Progenitor cell of endocrine pancreas (in vitro differentiated cells): ENCODE measurements around the gene SLC26A11. TPM values are rescaled to one million over a fixed set of nuclear protein-coding genes. Genes with fewer than 3 reads are reported as not detected.
A peak's percentile ranks its signal among the peaks of the same experiment; 100 is the strongest.
"Not testable (repeated sequence)": the region's sequence is repeated elsewhere in the genome, so short reads cannot be mapped to it uniquely, and the experiment has no call there.

Experiments
- DNase-seq: peaks from one replicate; pipeline ENCODE4 v3.0.0; 2021; ENCODE audit warnings: low spot score; ENCODE audit not compliant: unreplicated experiment
- H3K27ac Mint-ChIP-seq: 2 replicates; pipeline ENCODE4 v1.8.0; 2021; ENCODE audit warnings: mild to moderate bottlenecking, moderate library complexity, mixed read lengths
- H3K27me3 Mint-ChIP-seq: 2 replicates; pipeline ENCODE4 v1.8.0; 2021; ENCODE audit warnings: mixed read lengths
- H3K36me3 Mint-ChIP-seq: 2 replicates; pipeline ENCODE4 v1.8.0; 2022; ENCODE audit warnings: mixed read lengths; ENCODE audit not compliant: insufficient read depth
- H3K4me1 Mint-ChIP-seq: 2 replicates; pipeline ENCODE4 v1.8.0; 2021; ENCODE audit warnings: low read depth, mixed read lengths
- H3K4me3 Mint-ChIP-seq: 2 replicates; pipeline ENCODE4 v1.8.0; 2021; ENCODE audit warnings: low read depth, mild to moderate bottlenecking, moderate library complexity, mixed read lengths
- H3K9me3 Mint-ChIP-seq: 2 replicates; pipeline ENCODE4 v1.8.0; 2021; ENCODE audit warnings: low read depth, mixed read lengths
- total RNA-seq: library from RNA; stranded (reverse); gene quantifications from 2 replicates; pipeline ENCODE4 v1.2.1, GENCODE V29; 2021
- TF ChIP-seq, protein P1 (sequence below): fragments of 200-600 bp; sonication (generic); IDR thresholded peaks from one replicate; pipeline ENCODE4 v1.5.0; 2021; ENCODE audit warnings: antibody characterized with exemption, mild to moderate bottlenecking; ENCODE audit not compliant: unreplicated experiment

SLC26A11 gene
- total RNA-seq, 1 donor from 2014 or later = 40.1 TPM

DNA sequence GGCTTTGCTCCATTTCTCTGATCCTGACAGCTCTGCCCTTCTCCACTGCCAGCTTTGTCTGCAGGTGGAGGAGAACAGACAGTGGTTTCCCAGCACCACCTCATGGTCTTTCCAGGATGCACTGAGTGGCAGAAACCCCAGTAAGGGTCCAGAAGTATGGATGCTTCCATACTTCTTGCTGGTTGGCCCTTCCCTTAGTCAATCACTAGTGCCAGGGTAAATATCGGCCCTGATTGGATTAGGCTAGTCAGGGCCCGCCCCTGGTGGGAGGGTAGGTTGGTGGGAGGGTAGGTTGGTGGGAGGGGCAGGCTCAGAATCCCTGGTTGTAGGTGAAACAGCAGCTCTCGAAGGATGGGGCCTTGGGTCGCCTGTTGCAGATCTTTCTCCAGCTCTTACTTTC is 50.6 kb downstream of the SLC26A11 start:
- Mint-ChIP-seq H3K36me3 (peaks cover 10% of the 10 kb centered on the region), H3K4me1 (no peaks in the 10 kb centered on the region), H3K9me3 (no peaks in the 10 kb centered on the region), H3K27me3 (no peaks in the 10 kb centered on the region), H3K4me3 (no peak overlapping the region), H3K27ac (no peak overlapping the region)
- TF ChIP-seq, protein P1, sequence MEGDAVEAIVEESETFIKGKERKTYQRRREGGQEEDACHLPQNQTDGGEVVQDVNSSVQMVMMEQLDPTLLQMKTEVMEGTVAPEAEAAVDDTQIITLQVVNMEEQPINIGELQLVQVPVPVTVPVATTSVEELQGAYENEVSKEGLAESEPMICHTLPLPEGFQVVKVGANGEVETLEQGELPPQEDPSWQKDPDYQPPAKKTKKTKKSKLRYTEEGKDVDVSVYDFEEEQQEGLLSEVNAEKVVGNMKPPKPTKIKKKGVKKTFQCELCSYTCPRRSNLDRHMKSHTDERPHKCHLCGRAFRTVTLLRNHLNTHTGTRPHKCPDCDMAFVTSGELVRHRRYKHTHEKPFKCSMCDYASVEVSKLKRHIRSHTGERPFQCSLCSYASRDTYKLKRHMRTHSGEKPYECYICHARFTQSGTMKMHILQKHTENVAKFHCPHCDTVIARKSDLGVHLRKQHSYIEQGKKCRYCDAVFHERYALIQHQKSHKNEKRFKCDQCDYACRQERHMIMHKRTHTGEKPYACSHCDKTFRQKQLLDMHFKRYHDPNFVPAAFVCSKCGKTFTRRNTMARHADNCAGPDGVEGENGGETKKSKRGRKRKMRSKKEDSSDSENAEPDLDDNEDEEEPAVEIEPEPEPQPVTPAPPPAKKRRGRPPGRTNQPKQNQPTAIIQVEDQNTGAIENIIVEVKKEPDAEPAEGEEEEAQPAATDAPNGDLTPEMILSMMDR = no peak
- peak; percentile 39 for DNase-seq

DNA sequence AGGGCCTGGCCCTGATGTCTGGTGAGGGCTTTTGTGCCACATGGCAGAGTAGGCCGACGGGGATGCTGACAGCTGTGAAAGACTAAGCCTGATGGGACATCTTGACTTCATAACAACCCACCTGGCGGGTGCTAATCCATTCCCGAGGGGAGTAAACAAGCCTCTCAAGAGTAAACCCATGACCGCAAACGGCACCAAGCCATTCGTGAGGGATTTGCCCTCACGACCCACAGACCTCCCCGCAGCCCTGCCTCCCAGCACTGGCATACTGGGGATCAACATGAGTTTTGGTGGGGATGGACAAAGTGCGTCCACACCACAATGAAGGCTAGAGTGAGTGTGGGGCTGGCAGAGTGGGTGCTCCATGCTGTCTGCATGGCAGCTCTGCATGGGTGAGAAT is 52.1 kb downstream of the SLC26A11 start:
- Mint-ChIP-seq H3K4me3 (no peak overlapping the region), H3K9me3 (no peaks in the 10 kb centered on the region), H3K4me1 (no peaks in the 10 kb centered on the region), H3K27me3 (no peaks in the 10 kb centered on the region), H3K36me3 (peaks cover 12% of the 10 kb centered on the region), H3K27ac (no peak overlapping the region)
- no peak for DNase-seq
- TF ChIP-seq, protein P1 = no peak

DNA sequence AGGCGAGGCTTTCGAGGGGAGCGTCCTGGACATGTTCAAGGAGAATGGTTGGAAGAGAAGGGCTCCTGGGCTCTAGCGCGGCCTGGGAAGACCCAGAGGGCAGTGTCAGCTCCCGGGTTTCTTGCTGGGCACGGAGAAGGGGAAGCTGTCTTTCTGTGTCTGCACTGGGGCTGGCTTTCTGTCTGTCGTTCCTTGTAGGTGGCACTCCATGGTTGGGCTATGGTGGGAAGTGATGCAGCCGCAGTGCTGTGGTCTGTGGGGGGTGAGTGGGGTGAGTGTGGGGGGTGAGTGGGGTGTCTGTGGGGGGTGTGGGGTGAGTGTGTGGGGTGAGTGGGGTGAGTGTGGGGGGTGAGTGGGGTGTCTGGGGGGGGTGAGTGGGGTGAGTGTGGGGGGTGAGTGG is 54.1 kb downstream of the SLC26A11 start:
- no peak for DNase-seq
- Mint-ChIP-seq H3K27ac (no peak overlapping the region), H3K4me3 (no peak overlapping the region), H3K27me3 (no peaks in the 10 kb centered on the region), H3K4me1 (no peaks in the 10 kb centered on the region), H3K9me3 (no peaks in the 10 kb centered on the region), H3K36me3 (peaks cover 12% of the 10 kb centered on the region)
- TF ChIP-seq, protein P1 = no peak

DNA sequence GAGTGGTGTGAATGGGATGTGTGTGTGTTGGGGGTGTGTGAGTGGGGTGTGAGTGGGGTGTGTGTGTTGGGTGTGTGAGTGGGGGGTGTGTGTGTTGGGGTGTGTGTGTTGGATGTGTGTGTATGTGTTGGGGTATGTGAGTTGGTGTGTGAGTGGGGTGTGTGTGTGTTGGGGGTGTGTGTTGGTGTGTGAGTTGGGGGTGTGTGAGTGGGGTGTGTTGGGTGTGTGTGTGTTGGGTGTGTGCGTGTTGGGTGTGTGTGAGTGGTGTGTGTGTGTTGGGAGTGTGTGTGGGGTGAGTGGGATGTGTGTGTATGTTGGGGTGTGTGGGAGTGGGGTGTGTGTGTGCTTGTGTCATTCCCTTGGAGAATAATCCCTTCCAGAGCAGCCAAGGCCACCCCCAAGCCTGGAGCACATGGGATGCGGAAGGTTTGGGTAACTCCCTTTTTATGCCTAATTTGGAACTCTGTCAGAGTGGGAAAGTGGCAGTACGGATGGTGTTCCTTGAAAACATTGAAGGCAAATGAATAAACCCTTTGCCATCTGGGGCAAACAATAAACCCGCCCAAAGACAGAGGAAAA is 54.7 kb downstream of the SLC26A11 start:
- DNase-seq = no peak
- Mint-ChIP-seq H3K27me3 (no peaks in the 10 kb centered on the region), H3K4me3 (no peak overlapping the region), H3K36me3 (peaks cover 12% of the 10 kb centered on the region), H3K27ac (no peak overlapping the region), H3K9me3 (no peaks in the 10 kb centered on the region), H3K4me1 (no peaks in the 10 kb centered on the region)
- TF ChIP-seq, protein P1 = no peak

DNA sequence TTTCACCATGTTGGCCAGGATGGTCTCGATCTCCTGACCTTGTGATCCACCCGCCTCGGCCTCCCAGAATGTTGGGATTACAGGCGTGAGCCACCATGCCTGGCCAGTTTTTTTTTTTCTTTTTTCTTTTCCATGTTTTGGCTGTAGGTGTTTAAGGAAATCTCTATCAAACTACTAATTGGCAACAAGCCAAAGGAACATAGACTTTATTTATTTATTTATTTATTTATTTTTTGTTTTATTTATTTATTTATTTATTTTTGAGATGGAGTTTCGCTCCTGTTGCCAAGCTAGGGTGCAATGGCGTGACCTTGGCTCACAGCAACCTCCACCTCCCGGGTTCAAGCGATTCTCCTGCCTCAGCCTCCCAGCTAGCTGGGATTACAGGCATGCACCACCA is 55.6 kb downstream of the SLC26A11 start:
- H3K27ac Mint-ChIP-seq, H3K27me3 Mint-ChIP-seq, H3K9me3 Mint-ChIP-seq, H3K4me1 Mint-ChIP-seq, DNase-seq, H3K4me3 Mint-ChIP-seq: not testable (repeated sequence)
- peaks cover 12% of the 10 kb centered on the region for H3K36me3 Mint-ChIP-seq
